ENCODE data around the gene ASZ1.

The ASZ1 gene

GRCh38 chr7:117349570-117349969 lies 77.7 kb downstream of the ASZ1 start:
- H3K27me3 ChIP-seq (replicated peaks), result no peaks in the 10 kb centered on the region
- H3K36me3 ChIP-seq (replicated peaks), result no peaks in the 10 kb centered on the region
- no peak for DNase-seq
- in situ Hi-C loops (cut with HindIII; ENCODE audit: low pct_ligation_motif_present, low sequenced_read_pairs), result no loop called here
- no peak overlapping the region for H3K4me3 ChIP-seq (ENCODE audit: low read depth, low read length)
- no peak for TF ChIP-seq CTCF (IDR thresholded peaks at IDR 0.05; ENCODE audit: low read depth, low read length, missing control alignments)
- no peak overlapping the region for H3K27ac ChIP-seq

- H3K27me3 ChIP-seq (replicated peaks), result no peaks in the 10 kb centered on the region
- H3K36me3 ChIP-seq (replicated peaks), result no peaks in the 10 kb centered on the region
- DNase-seq, result no peak
- no peak overlapping the region for H3K27ac ChIP-seq
- TF ChIP-seq CTCF (IDR thresholded peaks at IDR 0.05; ENCODE audit: low read depth, low read length, missing control alignments), result no peak
- H3K4me3 ChIP-seq (ENCODE audit: low read depth, low read length), result no peak overlapping the region
- in situ Hi-C loops (cut with HindIII; ENCODE audit: low pct_ligation_motif_present, low sequenced_read_pairs), result no loop called here
These were observed 79.2 kb downstream of the ASZ1 start for GRCh38 chr7:117347962-117348672.

DNA sequence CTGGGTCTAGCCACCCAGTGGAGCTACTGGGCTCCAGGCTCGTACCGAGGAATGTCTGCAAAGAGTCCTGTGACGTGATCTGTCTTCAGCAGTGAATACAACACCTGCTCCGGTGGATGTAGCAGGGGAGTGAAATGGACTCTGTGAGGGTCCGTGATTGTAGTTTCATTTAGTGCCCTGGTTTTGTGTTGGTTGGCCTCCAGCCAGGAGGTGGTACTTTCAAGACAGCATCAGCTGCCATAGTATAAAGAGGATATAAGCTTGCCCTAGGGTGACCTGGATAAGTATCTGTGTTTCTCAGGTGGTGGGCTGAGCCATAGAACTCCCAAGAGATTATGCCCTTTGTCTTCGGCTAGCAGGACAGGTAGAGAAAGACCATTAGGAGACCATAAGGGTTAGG lies 79.8 kb downstream of the ASZ1 start:
- H3K27ac ChIP-seq, result no peak overlapping the region
- no peaks in the 10 kb centered on the region for H3K27me3 ChIP-seq (replicated peaks)
- no peak for DNase-seq
- TF ChIP-seq CTCF (IDR thresholded peaks at IDR 0.05; ENCODE audit: low read depth, low read length, missing control alignments), result no peak
- H3K4me3 ChIP-seq (ENCODE audit: low read depth, low read length), result no peak overlapping the region
- H3K36me3 ChIP-seq (replicated peaks), result no peaks in the 10 kb centered on the region
- in situ Hi-C loops (cut with HindIII; ENCODE audit: low pct_ligation_motif_present, low sequenced_read_pairs), result no loop called here

DNA sequence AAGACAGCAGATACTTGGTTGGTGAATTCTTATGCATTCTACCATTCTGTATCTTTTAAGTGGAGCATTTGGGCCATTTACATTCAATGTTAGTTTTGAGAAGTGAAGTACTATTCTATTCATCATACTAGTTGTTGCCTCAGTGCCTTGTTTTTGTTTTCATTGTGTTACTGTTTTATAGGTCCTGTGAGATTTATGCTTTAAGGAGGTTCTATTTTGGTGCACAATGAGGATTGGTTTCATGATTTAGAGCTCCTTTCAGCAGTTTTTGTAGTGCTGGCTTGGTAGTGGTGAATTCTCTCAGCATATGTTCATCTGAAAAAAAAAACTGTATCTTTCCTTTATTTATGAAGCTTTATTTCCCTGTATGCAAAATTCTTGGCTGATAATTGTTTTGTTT lies 81.1 kb downstream of the ASZ1 start:
- no peak overlapping the region for H3K4me3 ChIP-seq (ENCODE audit: low read depth, low read length)
- no peak for DNase-seq
- H3K27ac ChIP-seq, result no peak overlapping the region
- no peaks in the 10 kb centered on the region for H3K36me3 ChIP-seq (replicated peaks)
- no peak for TF ChIP-seq CTCF (IDR thresholded peaks at IDR 0.05; ENCODE audit: low read depth, low read length, missing control alignments)
- H3K27me3 ChIP-seq (replicated peaks), result no peaks in the 10 kb centered on the region
- in situ Hi-C loops (cut with HindIII; ENCODE audit: low pct_ligation_motif_present, low sequenced_read_pairs), result no loop called here

DNA sequence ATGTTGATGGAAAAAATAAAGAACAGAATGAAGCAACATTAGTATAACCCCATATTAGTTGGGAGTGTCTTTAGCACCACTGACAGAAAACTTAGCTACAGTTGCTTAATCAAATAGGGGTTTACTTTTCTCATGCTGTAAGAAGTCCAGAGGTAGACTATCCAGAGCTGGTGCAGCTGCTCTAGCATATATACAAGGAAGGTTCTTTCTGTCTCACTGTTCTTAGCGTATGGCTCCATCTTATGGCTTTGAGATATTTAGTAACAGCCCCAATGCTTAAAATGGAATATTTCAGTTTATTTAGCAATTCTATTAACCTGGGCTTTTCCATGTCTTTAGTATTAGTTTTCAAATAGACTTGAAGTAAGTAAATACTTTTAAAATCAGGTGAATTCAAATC lies 89.3 kb downstream of the ASZ1 start:
- no peak overlapping the region for H3K4me3 ChIP-seq (ENCODE audit: low read depth, low read length)
- in situ Hi-C loops (cut with HindIII; ENCODE audit: low pct_ligation_motif_present, low sequenced_read_pairs), result no loop called here
- no peak for DNase-seq
- no peak overlapping the region for H3K27ac ChIP-seq
- no peak for TF ChIP-seq CTCF (IDR thresholded peaks at IDR 0.05; ENCODE audit: low read depth, low read length, missing control alignments)
- H3K27me3 ChIP-seq (replicated peaks), result no peaks in the 10 kb centered on the region
- H3K36me3 ChIP-seq (replicated peaks), result no peaks in the 10 kb centered on the region

DNA sequence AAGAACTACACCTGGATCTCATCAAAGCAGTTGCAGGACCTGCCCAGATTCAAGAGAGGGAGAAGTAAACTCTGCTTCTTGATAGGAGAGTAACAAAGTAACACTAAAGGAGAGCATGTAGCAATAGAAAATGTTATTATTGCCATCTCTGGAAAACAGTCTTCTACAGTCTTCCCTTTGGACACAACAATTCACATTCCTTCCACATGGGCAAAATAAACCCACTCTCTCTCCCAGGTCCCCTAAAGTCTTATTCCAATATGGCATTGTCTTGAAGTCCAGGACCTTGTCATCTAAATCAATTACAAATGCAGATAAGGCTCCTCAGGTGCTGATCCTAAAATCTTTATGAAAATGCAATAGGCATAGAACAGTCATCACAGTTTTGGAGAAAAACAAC lies 94.1 kb downstream of the ASZ1 start:
- H3K4me3 ChIP-seq (ENCODE audit: low read depth, low read length), result no peak overlapping the region
- no peaks in the 10 kb centered on the region for H3K27me3 ChIP-seq (replicated peaks)
- no peaks in the 10 kb centered on the region for H3K36me3 ChIP-seq (replicated peaks)
- no peak for DNase-seq
- in situ Hi-C loops (cut with HindIII; ENCODE audit: low pct_ligation_motif_present, low sequenced_read_pairs), result no loop called here
- no peak overlapping the region for H3K27ac ChIP-seq
- TF ChIP-seq CTCF (IDR thresholded peaks at IDR 0.05; ENCODE audit: low read depth, low read length, missing control alignments), result peak; percentile 12
